Coronary artery (tissue), 2 donors: ENCODE data around the gene TINAG.

ENCODE experiments used
- DNase-seq: peaks from one replicate; pipeline ENCODE4 v3.0.0-alpha.2; 2017; ENCODE audit warnings: low spot score
- H3K27ac ChIP-seq, 2 donors: fragments of 200-600 bp; sonication (generic); one replicate each; pipeline ENCODE4 v1.5.1; 2016 to 2019
- H3K4me3 ChIP-seq: fragments of 200-600 bp; sonication (generic); 2 replicates; pipeline ENCODE4 v1.5.1; 2016; ENCODE audit warnings: mild to moderate bottlenecking, moderate library complexity
- TF ChIP-seq, protein P1 (sequence below): fragments of 200-600 bp; sonication (generic); IDR thresholded peaks from one replicate; pipeline ENCODE4 v1.5.1; 2019; ENCODE audit warnings: antibody characterized with exemption

The TINAG gene

DNA sequence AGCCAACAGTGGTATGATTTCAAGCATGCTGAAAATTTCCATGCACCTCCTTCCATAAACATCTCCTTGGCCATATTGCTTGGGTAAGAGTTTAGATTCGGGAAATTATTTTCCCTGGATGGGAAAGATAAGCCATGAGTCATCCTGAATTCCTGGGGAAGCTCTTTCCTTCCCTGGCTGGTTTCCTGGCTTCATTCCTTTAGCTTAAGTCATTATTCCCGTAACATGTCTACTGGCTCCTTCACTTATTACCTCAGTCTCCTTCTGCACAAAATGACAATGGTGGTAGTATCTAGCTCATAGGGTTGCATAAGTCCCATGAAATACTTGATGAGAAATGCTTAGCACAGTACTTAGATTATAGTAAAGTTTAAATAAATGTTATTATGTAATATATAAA, 27.6 kb downstream of the TINAG start:
- Histone ChIP-seq H3K27ac (no peak overlapping the region), H3K4me3 (no peak overlapping the region)
- no peak for DNase-seq
- TF ChIP-seq, protein P1, sequence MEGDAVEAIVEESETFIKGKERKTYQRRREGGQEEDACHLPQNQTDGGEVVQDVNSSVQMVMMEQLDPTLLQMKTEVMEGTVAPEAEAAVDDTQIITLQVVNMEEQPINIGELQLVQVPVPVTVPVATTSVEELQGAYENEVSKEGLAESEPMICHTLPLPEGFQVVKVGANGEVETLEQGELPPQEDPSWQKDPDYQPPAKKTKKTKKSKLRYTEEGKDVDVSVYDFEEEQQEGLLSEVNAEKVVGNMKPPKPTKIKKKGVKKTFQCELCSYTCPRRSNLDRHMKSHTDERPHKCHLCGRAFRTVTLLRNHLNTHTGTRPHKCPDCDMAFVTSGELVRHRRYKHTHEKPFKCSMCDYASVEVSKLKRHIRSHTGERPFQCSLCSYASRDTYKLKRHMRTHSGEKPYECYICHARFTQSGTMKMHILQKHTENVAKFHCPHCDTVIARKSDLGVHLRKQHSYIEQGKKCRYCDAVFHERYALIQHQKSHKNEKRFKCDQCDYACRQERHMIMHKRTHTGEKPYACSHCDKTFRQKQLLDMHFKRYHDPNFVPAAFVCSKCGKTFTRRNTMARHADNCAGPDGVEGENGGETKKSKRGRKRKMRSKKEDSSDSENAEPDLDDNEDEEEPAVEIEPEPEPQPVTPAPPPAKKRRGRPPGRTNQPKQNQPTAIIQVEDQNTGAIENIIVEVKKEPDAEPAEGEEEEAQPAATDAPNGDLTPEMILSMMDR, result no peak

DNA sequence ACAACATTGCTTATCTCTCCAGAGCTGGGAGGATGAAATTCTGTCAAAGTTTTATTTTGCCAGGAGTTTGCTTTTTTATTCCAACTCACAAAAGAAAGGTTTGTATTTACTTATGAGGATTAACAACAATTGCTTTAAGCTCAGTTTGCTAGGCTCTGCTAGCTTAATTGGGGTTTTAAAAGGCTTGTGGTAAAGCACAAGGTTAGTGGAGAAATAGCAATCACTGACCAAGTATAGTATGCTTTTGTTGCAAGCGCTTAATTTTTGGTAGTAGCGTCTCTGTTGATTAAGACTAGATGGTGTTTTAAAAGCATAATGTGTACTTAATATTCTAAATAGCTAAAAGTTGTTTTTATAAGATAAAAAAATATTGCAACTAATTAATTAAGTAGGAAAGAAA, 45.7 kb downstream of the TINAG start:
- no peak overlapping the region for H3K27ac ChIP-seq
- no peak overlapping the region for H3K4me3 ChIP-seq
- no peak for DNase-seq
- TF ChIP-seq, protein P1, result no peak

DNA sequence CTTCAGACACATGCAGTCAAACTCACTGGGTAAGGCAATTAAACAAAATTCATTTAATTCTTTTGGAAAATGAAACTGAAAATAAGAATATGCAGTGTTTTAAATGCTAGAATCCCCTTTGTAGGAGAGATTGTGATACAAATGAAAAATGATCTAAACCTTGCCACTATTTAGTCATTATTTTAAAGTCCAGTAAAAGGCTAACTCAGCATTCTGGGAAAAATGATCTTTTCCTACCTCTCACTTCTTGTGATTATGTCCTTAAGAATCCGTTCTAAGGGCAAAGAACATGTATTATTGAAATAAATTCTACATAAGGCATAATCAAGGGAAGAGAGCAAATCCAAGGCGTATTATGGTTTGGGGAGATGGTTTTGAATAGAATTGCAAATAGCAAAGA, 46.4 kb downstream of the TINAG start:
- H3K4me3 ChIP-seq, result no peak overlapping the region
- TF ChIP-seq, protein P1, result no peak
- H3K27ac ChIP-seq, result no peak overlapping the region
- no peak for DNase-seq

DNA sequence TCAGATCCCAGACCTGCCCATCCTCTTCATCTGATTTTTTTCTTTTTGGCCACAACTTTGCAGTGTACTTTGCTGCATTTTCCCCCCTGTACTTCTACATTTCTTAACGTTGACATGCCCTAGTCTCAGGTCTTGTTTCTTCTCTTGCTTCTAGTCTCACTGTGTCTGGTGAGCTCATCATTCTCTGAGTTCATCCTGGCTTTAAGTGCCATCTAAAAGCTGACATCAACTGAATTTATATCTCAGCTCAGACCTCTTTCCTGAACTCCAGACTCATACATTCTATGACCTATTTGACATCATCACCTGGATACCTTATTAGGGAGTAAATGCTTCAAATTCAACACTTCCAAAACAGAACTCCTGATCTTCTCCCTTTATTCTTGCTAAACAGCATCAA, 48.9 kb downstream of the TINAG start:
- TF ChIP-seq, protein P1, result no peak
- no peak overlapping the region for H3K4me3 ChIP-seq
- DNase-seq, result no peak
- H3K27ac ChIP-seq, result no peak overlapping the region

DNA sequence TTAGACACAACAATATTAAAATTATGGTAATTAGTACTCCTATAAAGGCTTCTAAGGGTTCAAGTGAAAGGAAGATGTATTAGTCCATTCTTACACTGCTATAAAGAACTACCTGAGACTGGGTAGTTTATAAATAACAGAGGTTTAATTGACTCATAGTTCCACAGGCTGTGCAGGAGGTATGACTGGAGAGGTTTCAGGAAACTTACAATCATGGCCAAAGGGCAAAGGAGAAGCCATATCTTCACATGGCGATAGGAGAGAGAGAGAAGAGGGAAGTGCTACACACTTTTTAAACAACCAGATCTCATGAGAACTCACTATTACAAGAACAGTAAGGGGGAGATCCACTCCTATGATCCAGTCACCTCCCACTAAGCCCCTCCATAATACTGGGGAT, 52.9 kb downstream of the TINAG start:
- H3K4me3 ChIP-seq, result no peak overlapping the region
- no peak for DNase-seq
- H3K27ac ChIP-seq, result no peak overlapping the region
- TF ChIP-seq, protein P1, result no peak

DNA sequence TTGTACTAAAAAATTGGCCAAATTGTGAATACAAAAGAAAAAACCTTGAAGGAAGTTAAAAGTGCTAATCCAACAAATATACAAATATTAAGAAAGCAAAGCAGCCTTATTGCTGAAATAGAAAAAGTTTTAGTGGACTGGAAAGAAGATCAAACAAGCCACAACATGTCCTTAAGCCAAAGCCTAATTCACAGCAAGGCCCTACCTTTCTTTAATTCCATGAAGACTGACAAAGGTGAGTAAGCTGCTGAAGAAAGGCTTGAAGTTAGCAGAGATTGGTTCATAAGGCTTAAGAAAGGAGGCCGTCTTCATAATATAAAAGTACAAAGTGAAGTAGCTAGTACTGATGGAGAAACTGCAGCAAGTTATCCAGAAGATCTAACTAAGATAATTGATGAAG, 53.5 kb downstream of the TINAG start:
- no peak overlapping the region for H3K4me3 ChIP-seq
- TF ChIP-seq, protein P1, result no peak
- H3K27ac ChIP-seq, result no peak overlapping the region
- no peak for DNase-seq

DNA sequence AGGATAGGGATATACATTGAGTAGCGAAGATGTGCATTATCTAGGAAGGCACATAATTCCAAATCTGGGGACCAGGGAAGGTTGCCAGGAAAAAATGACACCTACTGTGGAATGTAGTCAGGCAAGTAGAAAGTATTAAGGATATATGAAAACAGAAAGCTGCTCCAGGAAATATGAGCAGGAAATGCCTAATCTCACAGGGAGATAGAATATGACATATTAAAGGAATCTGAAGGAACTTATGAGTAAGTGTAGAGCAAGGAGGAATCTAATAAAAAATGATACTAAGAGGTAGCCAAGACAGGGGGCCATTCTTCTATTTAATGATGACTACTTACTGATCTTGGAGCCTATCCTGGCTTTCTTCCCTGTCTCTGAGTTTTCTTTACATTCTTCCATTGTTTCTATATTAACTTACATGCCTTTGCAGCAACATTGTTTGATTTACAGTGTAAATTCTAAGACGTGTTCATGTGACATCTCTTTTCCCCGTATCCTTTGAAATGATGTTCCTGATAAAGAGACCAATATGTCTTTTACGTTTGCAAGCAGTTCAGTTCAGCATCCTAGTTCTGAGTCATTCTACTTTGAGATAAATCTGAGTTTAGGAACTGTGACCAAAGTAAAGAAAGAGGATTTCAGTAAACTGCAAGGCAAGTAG, 58.6 kb downstream of the TINAG start:
- DNase-seq, result no peak
- H3K4me3 ChIP-seq, result no peak overlapping the region
- TF ChIP-seq, protein P1, result no peak
- no peak overlapping the region for H3K27ac ChIP-seq
